BLaER1 treated with 17β-estradiol and CSF1 and Interleukin-3, amounts not matched to agents 10 nM and 100 nM (cell line): ENCODE results near the gene LRFN3.

Experiments used
- H3K27ac ChIP-seq, 11 experiments: shearing (Covaris generic); formaldehyde crosslinking; 2 replicates each; pipeline ENCODE4 v1.8.1; 2022
- H3K27me3 ChIP-seq, 11 experiments: shearing (Covaris generic); formaldehyde crosslinking; 2 replicates each; pipeline ENCODE4 v1.8.1; 2022
- H3K36me3 ChIP-seq, 11 experiments: shearing (Covaris generic); formaldehyde crosslinking; 2 replicates each; pipeline ENCODE4 v1.8.1; 2022
- H3K4me1 ChIP-seq, 10 experiments: shearing (Covaris generic); formaldehyde crosslinking; 2 replicates each; pipeline ENCODE4 v1.8.1; 2022
- H3K4me2 ChIP-seq, 11 experiments: shearing (Covaris generic); formaldehyde crosslinking; 2 replicates each; pipeline ENCODE4 v1.8.1; 2022
- H3K4me3 ChIP-seq, 10 experiments: shearing (Covaris generic); formaldehyde crosslinking; 2 replicates each; pipeline ENCODE4 v1.8.1; 2022
- H3K9ac ChIP-seq, 11 experiments: shearing (Covaris generic); formaldehyde crosslinking; 2 replicates each; pipeline ENCODE4 v1.8.1; 2022
- H3K9me3 ChIP-seq, 11 experiments: shearing (Covaris generic); formaldehyde crosslinking; replicated peaks in 1 of 11; 2 replicates each; pipeline ENCODE4 v1.8.1; 2022
- H4K20me1 ChIP-seq, 11 experiments: shearing (Covaris generic); formaldehyde crosslinking; 2 replicates each; pipeline ENCODE4 v1.8.1; 2022
- Cebpa-rat ChIP-seq, 11 experiments: shearing (Covaris generic); IDR thresholded peaks; 2 replicates each; pipeline ENCODE4 v1.8.1; 2022

Gene LRFN3

GRCh38 chr19:35991731-35992450 is 55.7 kb downstream of the LRFN3 start:
- peaks cover 26 to 42% (median 30%) of the 10 kb centered on the region in 10 experiments for H3K4me1 ChIP-seq
- H3K27me3 ChIP-seq = peaks cover 0 to 43% (median 37%) of the 10 kb centered on the region in 11 experiments; a peak in 21 of 22 replicates
- no peak overlapping the region for H3K4me2 ChIP-seq
- H4K20me1 ChIP-seq = peaks cover 3 to 18% (median 13%) of the 10 kb centered on the region in 11 experiments; a peak in 15 of 22 replicates
- H3K9ac ChIP-seq = no peak overlapping the region
- no peak for TF ChIP-seq Cebpa-rat (IDR thresholded peaks at IDR 0.05)
- no peak overlapping the region for H3K27ac ChIP-seq
- no peak overlapping the region for H3K4me3 ChIP-seq
- H3K36me3 ChIP-seq = no peaks in the 10 kb centered on the region; a peak in 1 of 22 replicates
- peaks cover 5 to 15% (median 9%) of the 10 kb centered on the region in 11 experiments; a peak in 18 of 22 replicates for H3K9me3 ChIP-seq

GRCh38 chr19:35992907-35993765 is 57.0 kb downstream of the LRFN3 start:
- no peak for TF ChIP-seq Cebpa-rat (IDR thresholded peaks at IDR 0.05)
- peaks cover 6 to 29% (median 24%) of the 10 kb centered on the region in 11 experiments; a peak in 18 of 22 replicates for H4K20me1 ChIP-seq
- H3K4me2 ChIP-seq = peak overlapping the region in 7 of 11 experiments; percentile 93 to 99 (median 97); a peak in 7 of 22 replicates
- peaks cover 0 to 10% (median 9%) of the 10 kb centered on the region in 11 experiments; a peak in 19 of 22 replicates for H3K36me3 ChIP-seq
- H3K27ac ChIP-seq = no peak overlapping the region
- H3K27me3 ChIP-seq = peaks cover 0 to 31% (median 25%) of the 10 kb centered on the region in 11 experiments; a peak in 21 of 22 replicates
- no peak overlapping the region for H3K9ac ChIP-seq
- no peak overlapping the region for H3K4me3 ChIP-seq
- peaks cover 31 to 45% (median 36%) of the 10 kb centered on the region in 10 experiments for H3K4me1 ChIP-seq
- H3K9me3 ChIP-seq = peaks cover 5 to 14% (median 9%) of the 10 kb centered on the region in 11 experiments; a peak in 18 of 22 replicates

- Histone ChIP-seq H3K4me2 (peak overlapping the region; percentile 93 to 99 (median 97)), H3K9me3 (peaks cover 0 to 7% (median 3%) of the 10 kb centered on the region in 11 experiments; a peak in 16 of 22 replicates), H3K27me3 (peaks cover 0 to 21% (median 15%) of the 10 kb centered on the region in 11 experiments; a peak in 17 of 22 replicates), H4K20me1 (peaks cover 6 to 38% (median 30%) of the 10 kb centered on the region in 11 experiments; a peak in 19 of 22 replicates), H3K27ac (peak overlapping the region in 3 of 11 experiments; percentile 71 to 84 (median 76); a peak in 4 of 22 replicates), H3K4me1 (peaks cover 31 to 48% (median 36%) of the 10 kb centered on the region in 10 experiments), H3K4me3 (peak overlapping the region; percentile 81 to 93 (median 87); a peak in 18 of 20 replicates), H3K36me3 (peaks cover 0 to 20% (median 18%) of the 10 kb centered on the region in 11 experiments; a peak in 21 of 22 replicates), H3K9ac (peak overlapping the region in 9 of 11 experiments; percentile 80 to 89 (median 84); a peak in 15 of 22 replicates)
- TF ChIP-seq Cebpa-rat (IDR thresholded peaks at IDR 0.05) = no peak
Measured at GRCh38 chr19:35993923-35994598, 57.9 kb downstream of the LRFN3 start.
